Parathyroid adenoma (tissue), 2 donors: ENCODE results near the gene TMEM37.

Experiments used
- H2AFZ ChIP-seq: fragments of 300-600 bp; sonication (generic); one replicate; pipeline ENCODE4 v1.7.0; 2017; ENCODE audit warnings: antibody characterized with exemption, mild to moderate bottlenecking
- H3K27ac ChIP-seq: fragments of 300-600 bp; sonication (generic); one replicate; pipeline ENCODE4 v1.7.0; 2017
- H3K27me3 ChIP-seq: fragments of 300-600 bp; sonication (generic); one replicate; pipeline ENCODE4 v1.7.0; 2017; ENCODE audit warnings: low read length; ENCODE audit not compliant: control insufficient read depth, insufficient read depth
- H3K36me3 ChIP-seq: fragments of 300-600 bp; sonication (generic); one replicate; pipeline ENCODE4 v1.7.0; 2017; ENCODE audit warnings: low read length; ENCODE audit not compliant: control insufficient read depth, insufficient read depth
- H3K4me1 ChIP-seq: fragments of 300-600 bp; sonication (generic); one replicate; pipeline ENCODE4 v1.7.0; 2017; ENCODE audit warnings: control low read depth
- H3K4me2 ChIP-seq: fragments of 300-600 bp; sonication (generic); one replicate; pipeline ENCODE4 v1.7.0; 2017; ENCODE audit warnings: low read length
- H3K4me3 ChIP-seq: fragments of 300-600 bp; sonication (generic); one replicate; pipeline ENCODE4 v1.7.0; 2017; ENCODE audit warnings: low read depth, low read length
- H3K79me2 ChIP-seq: fragments of 300-600 bp; sonication (generic); one replicate; pipeline ENCODE4 v1.7.0; 2017; ENCODE audit warnings: control low read depth
- H3K9ac ChIP-seq: fragments of 300-600 bp; sonication (generic); one replicate; pipeline ENCODE4 v1.7.0; 2017; ENCODE audit warnings: mild to moderate bottlenecking
- H3K9me3 ChIP-seq: fragments of 300-600 bp; sonication (generic); one replicate; pipeline ENCODE4 v1.7.0; 2017; ENCODE audit warnings: low read length; ENCODE audit not compliant: control insufficient read depth
- TF ChIP-seq, protein P1 (sequence below): fragments of 300-600 bp; sonication (generic); IDR thresholded peaks from one replicate; pipeline ENCODE4 v1.7.0; 2017; ENCODE audit warnings: antibody characterized with exemption, mild to moderate bottlenecking
- donor health status: primary hyperparathyroidism.

TMEM37 gene

DNA sequence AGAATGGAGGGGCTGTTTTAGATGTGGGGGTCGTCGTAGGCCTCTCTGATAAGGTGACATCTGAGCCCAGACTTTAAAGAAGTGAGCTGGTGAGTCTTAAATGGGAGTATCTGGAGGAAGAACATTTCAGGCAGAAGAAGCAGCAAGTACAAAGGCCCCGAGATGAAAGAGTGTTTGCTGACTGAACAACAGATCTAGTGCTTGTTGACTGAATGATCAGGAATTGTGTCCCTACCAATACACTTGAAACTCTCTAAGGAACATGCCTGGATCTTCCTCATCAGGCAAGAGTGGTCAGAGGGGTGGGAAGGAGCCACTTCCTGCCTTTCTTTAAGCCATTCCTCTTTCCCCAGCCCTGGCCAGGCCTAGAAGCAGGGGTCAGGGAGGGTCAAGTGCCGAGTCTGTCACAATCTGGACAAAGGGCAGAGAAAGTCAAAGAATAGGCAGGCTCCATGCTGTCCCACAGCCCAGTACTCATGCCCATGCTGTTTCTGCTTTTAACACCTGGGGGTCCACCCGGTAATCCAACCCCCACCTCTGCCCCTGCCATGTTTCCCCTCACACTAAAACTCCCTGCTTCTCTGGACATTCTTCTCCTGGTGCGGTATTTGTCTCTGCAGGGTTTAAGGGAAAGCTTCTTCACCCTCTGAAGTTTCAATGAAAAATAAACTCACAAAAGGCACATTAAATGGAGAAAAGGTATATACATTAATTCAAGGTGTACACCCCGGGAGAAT, 3.0 kb upstream of the TMEM37 start:
- Histone ChIP-seq H2AFZ (no peak overlapping the region), H3K27me3 (no peaks in the 10 kb centered on the region), H3K79me2 (peaks cover 18% of the 10 kb centered on the region), H3K27ac (peak overlapping the region; percentile 100), H3K4me3 (peak overlapping the region; percentile 96), H3K9ac (no peak overlapping the region), H3K4me1 (peaks cover 50% of the 10 kb centered on the region), H3K4me2 (peak overlapping the region; percentile 49), H3K9me3 (no peaks in the 10 kb centered on the region), H3K36me3 (no peaks in the 10 kb centered on the region)
- TF ChIP-seq, protein P1, sequence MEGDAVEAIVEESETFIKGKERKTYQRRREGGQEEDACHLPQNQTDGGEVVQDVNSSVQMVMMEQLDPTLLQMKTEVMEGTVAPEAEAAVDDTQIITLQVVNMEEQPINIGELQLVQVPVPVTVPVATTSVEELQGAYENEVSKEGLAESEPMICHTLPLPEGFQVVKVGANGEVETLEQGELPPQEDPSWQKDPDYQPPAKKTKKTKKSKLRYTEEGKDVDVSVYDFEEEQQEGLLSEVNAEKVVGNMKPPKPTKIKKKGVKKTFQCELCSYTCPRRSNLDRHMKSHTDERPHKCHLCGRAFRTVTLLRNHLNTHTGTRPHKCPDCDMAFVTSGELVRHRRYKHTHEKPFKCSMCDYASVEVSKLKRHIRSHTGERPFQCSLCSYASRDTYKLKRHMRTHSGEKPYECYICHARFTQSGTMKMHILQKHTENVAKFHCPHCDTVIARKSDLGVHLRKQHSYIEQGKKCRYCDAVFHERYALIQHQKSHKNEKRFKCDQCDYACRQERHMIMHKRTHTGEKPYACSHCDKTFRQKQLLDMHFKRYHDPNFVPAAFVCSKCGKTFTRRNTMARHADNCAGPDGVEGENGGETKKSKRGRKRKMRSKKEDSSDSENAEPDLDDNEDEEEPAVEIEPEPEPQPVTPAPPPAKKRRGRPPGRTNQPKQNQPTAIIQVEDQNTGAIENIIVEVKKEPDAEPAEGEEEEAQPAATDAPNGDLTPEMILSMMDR: no peak

DNA sequence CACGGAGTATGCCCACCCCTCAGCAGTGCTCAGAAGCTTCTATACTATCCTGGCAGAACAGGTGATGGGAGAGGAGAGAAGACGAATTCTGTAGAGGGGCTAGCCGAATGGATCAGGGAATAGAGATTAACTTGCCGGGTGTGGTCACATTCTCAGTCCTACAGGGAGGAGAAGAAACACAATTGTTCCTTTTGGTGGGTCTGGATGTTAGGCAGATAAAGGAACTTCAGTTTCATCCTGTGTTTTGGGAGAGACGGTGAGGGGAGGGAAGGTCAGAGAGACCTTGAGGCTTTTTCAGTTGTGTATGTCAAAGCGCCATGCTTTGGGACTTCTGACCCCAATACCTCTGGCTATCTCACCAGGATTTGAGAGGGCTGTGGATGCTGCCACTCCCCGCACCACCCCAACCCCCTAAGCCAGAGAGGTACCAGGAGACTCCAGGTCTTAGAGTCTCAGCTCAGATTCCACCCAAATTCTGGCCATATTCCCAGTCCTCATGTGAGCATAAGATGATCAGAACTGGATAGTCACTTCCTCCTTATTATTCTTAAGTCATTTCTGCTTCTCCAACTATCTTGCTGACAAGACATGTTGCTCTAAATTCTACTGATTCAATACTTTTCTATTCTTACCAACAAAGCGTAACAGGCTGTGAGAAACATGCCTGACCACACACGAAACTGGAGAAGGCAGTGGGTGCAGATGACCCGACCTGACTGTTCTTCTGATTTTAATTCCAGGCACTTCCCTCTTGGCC, 2.3 kb upstream of the TMEM37 start:
- Histone ChIP-seq H3K79me2 (peaks cover 25% of the 10 kb centered on the region), H3K9ac (no peak overlapping the region)

DNA sequence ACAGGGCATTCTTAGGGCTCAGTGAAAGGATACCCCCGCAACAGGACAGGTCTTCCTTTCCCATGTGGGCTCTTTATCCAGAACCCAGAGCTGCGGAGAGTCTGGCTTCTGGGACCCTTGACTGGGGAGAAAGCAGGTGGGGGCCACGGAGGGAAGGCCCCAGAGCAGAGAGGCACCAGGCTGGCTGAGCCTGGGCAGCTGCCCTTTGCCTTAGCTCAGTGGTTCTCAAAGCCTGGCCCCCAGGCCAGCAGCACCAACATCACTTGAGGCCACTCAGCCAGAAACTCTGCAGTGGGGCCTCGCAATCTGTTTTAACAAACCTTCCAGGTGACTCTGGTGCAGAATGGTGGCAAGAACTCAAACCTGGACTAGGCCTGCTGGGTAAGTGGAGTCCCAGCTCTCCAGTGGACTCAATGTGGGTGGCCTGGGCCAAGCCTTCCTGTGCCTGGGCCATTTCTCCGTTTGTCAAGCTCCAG, 1.6 kb upstream of the TMEM37 start:
- Histone ChIP-seq H3K27ac (peak overlapping the region; percentile 100), H3K27me3 (no peaks in the 10 kb centered on the region), H3K79me2 (peaks cover 32% of the 10 kb centered on the region), H3K9ac (peak overlapping the region; percentile 99), H3K9me3 (no peaks in the 10 kb centered on the region), H3K4me3 (peak overlapping the region; percentile 96), H2AFZ (no peak overlapping the region), H3K4me1 (peaks cover 57% of the 10 kb centered on the region), H3K4me2 (peak overlapping the region; percentile 80), H3K36me3 (no peaks in the 10 kb centered on the region)
- TF ChIP-seq, protein P1: no peak

More for the DNA sequence above, 2.3 kb upstream of the TMEM37 start:
- Histone ChIP-seq H3K4me1 (peaks cover 50% of the 10 kb centered on the region), H2AFZ (no peak overlapping the region), H3K4me2 (peak overlapping the region; percentile 80), H3K27ac (peak overlapping the region; percentile 100), H3K36me3 (no peaks in the 10 kb centered on the region), H3K4me3 (peak overlapping the region; percentile 96), H3K9me3 (no peaks in the 10 kb centered on the region), H3K27me3 (no peaks in the 10 kb centered on the region)
- TF ChIP-seq, protein P1: no peak

DNA sequence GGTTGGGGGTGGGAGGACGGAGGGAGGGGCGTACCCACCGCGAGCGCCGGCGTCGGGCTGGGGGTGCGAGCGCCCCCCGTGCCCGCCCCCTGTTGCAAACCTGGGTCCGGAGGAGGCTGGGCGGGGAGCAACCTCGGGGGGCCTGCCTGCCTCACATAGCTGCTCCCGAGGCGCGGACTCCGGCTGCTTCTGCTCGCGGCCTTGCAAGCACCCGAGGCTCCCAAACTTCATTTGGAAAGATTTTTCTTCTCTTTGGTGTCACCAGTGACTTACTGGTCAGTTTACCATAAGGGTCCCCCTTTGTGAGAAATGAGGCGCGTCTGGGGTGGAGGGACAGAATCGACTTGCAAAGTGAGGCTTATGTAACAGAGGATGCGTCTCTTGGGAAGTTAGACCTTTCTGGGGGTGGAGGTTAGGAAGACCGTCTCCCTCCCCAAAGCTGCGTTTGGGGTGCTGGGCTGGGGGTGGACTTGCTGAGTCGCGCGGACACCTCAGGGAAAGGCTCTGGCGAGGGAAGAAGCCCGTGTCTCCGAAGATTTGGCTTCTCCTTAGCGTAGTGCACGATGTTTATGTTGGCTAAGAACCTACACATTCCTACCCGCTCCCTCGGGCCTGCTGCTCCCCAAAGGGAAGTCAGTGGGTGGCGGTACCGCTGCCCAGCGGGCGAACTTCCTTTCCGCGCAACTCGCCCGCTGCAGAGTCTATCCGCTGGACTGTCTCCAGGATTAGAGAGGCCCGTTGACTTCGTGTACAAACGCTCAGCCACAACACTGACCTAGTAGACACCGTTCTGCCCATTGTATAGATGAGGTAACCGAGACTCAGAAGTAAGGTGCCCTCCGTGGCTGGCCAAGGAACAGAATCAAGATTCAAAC, 559 bp downstream of the TMEM37 start:
- H3K27ac ChIP-seq: peak overlapping the region; percentile 100
- peaks cover 53% of the 10 kb centered on the region for H3K4me1 ChIP-seq
- no peaks in the 10 kb centered on the region for H3K9me3 ChIP-seq
- H3K4me2 ChIP-seq: peak overlapping the region; percentile 92
- H3K4me3 ChIP-seq: peak overlapping the region; percentile 94
- H3K9ac ChIP-seq: peak overlapping the region; percentile 97
- H2AFZ ChIP-seq: peak overlapping the region; percentile 13
- TF ChIP-seq, protein P1: no peak
- H3K36me3 ChIP-seq: no peaks in the 10 kb centered on the region
- H3K79me2 ChIP-seq: peaks cover 44% of the 10 kb centered on the region
- H3K27me3 ChIP-seq: no peaks in the 10 kb centered on the region
